ENCODE results near the gene STX11.

GRCh38 chr6:144165784-144166183 lies 15.5 kb downstream of the STX11 start:
- no peak for TF ChIP-seq POLR2A (IDR thresholded peaks at IDR 0.05; ENCODE audit: low read depth, low read length)
- no peak for TF ChIP-seq POLR2AphosphoS5 (IDR thresholded peaks at IDR 0.05; ENCODE audit: low read depth, low read length)
- TF ChIP-seq TAF1 (IDR thresholded peaks at IDR 0.05; ENCODE audit: borderline replicate concordance, low read depth, low read length) = no peak
